ENCODE results near the gene LSM4. TPM values are rescaled to one million over a fixed set of nuclear protein-coding genes. Genes with fewer than 3 reads are reported as not detected.
"Not testable (repeated sequence)": the region's sequence is repeated elsewhere in the genome, so short reads cannot be mapped to it uniquely, and the experiment has no call there.

Gene LSM4
- total RNA-seq, 6 experiments from 2014 or later: 37.6 to 139 (median 47.3) TPM

GRCh38 chr19:18363787-18364186, 40.9 kb upstream of the LSM4 start:
- peaks cover 0 to 30% (median 10%) of the 10 kb centered on the region in 4 donors for H3K36me3 ChIP-seq
- no peak overlapping the region for H3K4me3 ChIP-seq
- 71% methylated on average over 4 of the region's 6 CpGs for WGBS (ENCODE audit: insufficient coverage, low coverage, low lambda C conversion rate, missing lambda C conversion rate)

DNA sequence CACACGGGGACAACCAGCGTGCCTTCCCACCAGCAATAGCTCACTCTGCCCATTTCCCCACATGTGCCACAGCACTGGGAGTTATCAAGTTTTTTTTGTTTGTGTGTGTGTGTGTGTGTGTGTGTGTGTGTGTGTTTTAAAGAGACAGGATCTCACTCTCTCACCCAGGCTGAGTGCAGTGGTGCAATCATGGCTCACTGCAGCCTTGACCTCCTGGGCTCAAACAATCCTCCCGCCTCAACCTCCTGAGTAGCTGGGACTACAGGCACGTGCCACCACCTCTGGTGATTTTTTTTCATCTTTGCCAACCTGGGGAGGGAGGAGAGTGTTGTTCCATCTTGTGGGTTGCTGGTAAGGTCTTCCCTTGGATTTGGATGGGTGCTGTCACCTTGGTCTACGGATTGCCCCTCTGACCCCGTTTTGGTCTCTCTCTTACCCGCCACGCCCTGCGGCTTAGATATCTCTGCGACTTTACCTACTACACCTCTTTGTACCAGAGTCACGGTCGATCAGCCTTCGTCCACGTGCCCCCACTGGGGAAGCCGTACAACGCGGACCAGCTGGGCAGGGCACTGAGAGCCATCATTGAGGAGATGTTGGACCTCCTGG, 40.2 kb upstream of the LSM4 start:
- Histone ChIP-seq H3K36me3 (peaks cover 0 to 38% (median 14%) of the 10 kb centered on the region in 4 donors), H3K9me3 (no peaks in the 10 kb centered on the region), H3K27me3 (no peaks in the 10 kb centered on the region), H3K4me3 (no peak overlapping the region), H3K4me1 (peaks cover 0 to 18% (median 5%) of the 10 kb centered on the region in 4 donors), H3K27ac (peak overlapping the region in 2 of 3 donors; percentile 70 to 90)
- no peak for DNase-seq
- intact Hi-C loops (cut with DNase I): no loop called here
- TF ChIP-seq CTCF (IDR thresholded peaks at IDR 0.05): no peak
- TF ChIP-seq POLR2A (IDR thresholded peaks at IDR 0.05): no peak
- peak in 3 of 4 donors; percentile 13 to 36 (median 24) for ATAC-seq
- 78% methylated on average over 7 of the region's 17 CpGs for WGBS (ENCODE audit: insufficient coverage, low coverage, low lambda C conversion rate, missing lambda C conversion rate)

More at GRCh38 chr19:18363787-18364186, 40.9 kb upstream of the LSM4 start:
- H3K9me3 ChIP-seq: no peaks in the 10 kb centered on the region
- H3K4me1 ChIP-seq: peaks cover 0 to 18% (median 5%) of the 10 kb centered on the region in 4 donors
- no peaks in the 10 kb centered on the region for H3K27me3 ChIP-seq
- no peak for ATAC-seq
- H3K27ac ChIP-seq: peak overlapping the region in 2 of 3 donors; percentile 70 to 90
- intact Hi-C loops (cut with DNase I): no loop called here
- no peak for TF ChIP-seq POLR2A (IDR thresholded peaks at IDR 0.05)
- TF ChIP-seq CTCF (IDR thresholded peaks at IDR 0.05): no peak
- DNase-seq: no peak

- DNase-seq (no peak), ATAC-seq (no peak)
- Histone ChIP-seq H3K4me1 (peaks cover 0 to 32% (median 10%) of the 10 kb centered on the region in 4 donors), H3K27ac (no peak overlapping the region), H3K9me3 (no peaks in the 10 kb centered on the region), H3K4me3 (no peak overlapping the region), H3K27me3 (no peaks in the 10 kb centered on the region), H3K36me3 (peaks cover 0 to 48% (median 16%) of the 10 kb centered on the region in 4 donors)
- no peak for TF ChIP-seq CTCF (IDR thresholded peaks at IDR 0.05)
- TF ChIP-seq POLR2A (IDR thresholded peaks at IDR 0.05): no peak
- intact Hi-C loops (cut with DNase I): no loop called here
- WGBS (ENCODE audit: insufficient coverage, low coverage, low lambda C conversion rate, missing lambda C conversion rate): 94% methylated on average over 8 of the region's 8 CpGs
Observed at GRCh38 chr19:18361646-18362045, 38.8 kb upstream of the LSM4 start.

DNA sequence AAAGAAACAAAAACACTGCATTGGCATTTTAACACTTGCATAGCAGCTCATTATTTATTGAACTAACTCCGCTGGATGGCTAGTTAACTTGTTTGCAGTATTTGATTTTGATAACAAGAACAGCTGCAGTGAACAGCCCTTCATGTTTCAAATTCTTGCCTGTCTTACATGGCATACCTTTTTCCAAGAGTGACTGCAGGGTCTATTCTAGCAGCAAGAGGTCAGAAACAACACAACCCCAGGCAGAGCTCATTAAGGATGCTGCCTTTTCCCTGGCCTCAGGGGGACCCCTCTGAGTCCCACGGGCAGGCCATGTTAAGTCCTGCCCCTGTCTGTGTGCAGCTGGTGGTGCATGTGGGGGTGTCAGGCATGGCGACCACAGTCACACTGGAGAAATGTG, 34.2 kb upstream of the LSM4 start:
- intact Hi-C loops (cut with DNase I): no loop called here
- DNase-seq: no peak
- H3K27ac ChIP-seq: peak overlapping the region in 2 of 3 donors; percentile 14 to 47

GRCh38 chr19:18354743-18355142, 31.9 kb upstream of the LSM4 start:
- WGBS (ENCODE audit: insufficient coverage, low coverage, low lambda C conversion rate, missing lambda C conversion rate): 95% methylated on average over 3 of the region's 7 CpGs
- intact Hi-C loops (cut with DNase I): loop anchor here in 1 of 2 donors (5.0 kb wide), 1 partner anchor 58 kb away; no protein-coding TSS in a partner anchor
- not testable (repeated sequence) for H3K27ac ChIP-seq, H3K27me3 ChIP-seq, H3K4me3 ChIP-seq, H3K9me3 ChIP-seq, DNase-seq, ATAC-seq
- Histone ChIP-seq H3K36me3 (peaks cover 0 to 47% (median 16%) of the 10 kb centered on the region in 4 donors), H3K4me1 (peaks cover 0 to 18% (median 5%) of the 10 kb centered on the region in 4 donors)

More for the DNA sequence above, 34.2 kb upstream of the LSM4 start:
- H3K4me1 ChIP-seq: peaks cover 0 to 18% (median 5%) of the 10 kb centered on the region in 4 donors
- TF ChIP-seq POLR2A (IDR thresholded peaks at IDR 0.05) (no peak), CTCF (IDR thresholded peaks at IDR 0.05) (no peak)
- no peaks in the 10 kb centered on the region for H3K27me3 ChIP-seq
- H3K9me3 ChIP-seq: no peaks in the 10 kb centered on the region
- peak in 2 of 4 donors; percentile 10 to 14 for ATAC-seq
- 75% methylated on average over 1 of the region's 3 CpGs for WGBS (ENCODE audit: insufficient coverage, low coverage, low lambda C conversion rate, missing lambda C conversion rate)
- H3K4me3 ChIP-seq: no peak overlapping the region
- H3K36me3 ChIP-seq: peaks cover 0 to 65% (median 19%) of the 10 kb centered on the region in 4 donors

All from right lobe of liver (tissue), 6 donors.